ENCODE results near the gene RRBP1. TPM values are rescaled to one million over a fixed set of nuclear protein-coding genes. Genes with fewer than 3 reads are reported as not detected.

The RRBP1 gene
- total RNA-seq, 2 experiments from 2014 or later, result 26.4 to 27.2 TPM

DNA sequence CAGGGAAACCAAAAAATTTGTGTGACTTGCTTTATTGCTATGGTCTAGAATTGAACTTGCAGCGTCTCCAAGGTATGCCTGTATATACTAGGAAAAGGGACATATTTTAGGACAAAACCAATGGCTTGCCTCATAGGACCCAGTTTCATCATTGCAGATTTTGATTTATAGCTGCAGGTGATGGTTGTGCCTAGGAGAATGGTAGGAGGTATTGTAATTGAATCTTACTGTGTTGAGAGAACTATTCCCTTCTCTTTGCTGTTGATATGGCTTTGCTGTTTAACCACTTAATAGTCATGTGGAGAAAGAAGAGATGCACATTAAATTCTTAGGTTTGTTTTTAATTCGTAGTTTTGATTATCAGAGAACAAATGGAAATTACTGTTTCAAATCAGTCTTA is 95.8 kb downstream of the RRBP1 start:
- POLR2A ChIA-PET, result no interaction called here
- peaks cover 55% of the 10 kb centered on the region for H3K4me1 Mint-ChIP-seq (ENCODE audit: low read depth)
- CTCF ChIA-PET, result no interaction called here

DNA sequence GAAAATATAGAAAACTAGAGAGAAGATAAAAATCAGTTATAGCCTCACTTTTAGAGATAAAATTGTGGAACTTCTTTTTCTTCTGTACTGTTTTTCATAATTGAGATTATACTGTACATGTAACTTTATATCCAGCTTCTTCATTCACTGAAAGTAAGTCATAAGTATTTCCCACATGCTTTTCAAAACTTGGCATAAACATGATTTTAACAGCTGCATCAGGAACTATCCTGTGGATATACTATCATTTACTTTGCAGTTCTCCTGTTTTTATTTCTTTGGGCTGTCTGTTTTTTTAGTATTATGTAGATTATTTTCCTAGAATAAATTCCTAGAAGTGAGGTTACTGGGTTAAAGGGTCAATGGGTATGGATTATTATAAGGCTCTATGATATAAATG is 97.4 kb downstream of the RRBP1 start:
- ChIA-PET POLR2A (no interaction called here), CTCF (interaction anchor here (0.9 kb wide), 1 partner anchor 12 kb away, joined by 3 read pairs; no protein-coding TSS in a partner anchor)
- Mint-ChIP-seq H3K4me1 (ENCODE audit: low read depth) (peaks cover 63% of the 10 kb centered on the region), H3K4me3 (no peak overlapping the region), H3K36me3 (ENCODE audit: low read depth) (peaks cover 35% of the 10 kb centered on the region), H3K9me3 (no peaks in the 10 kb centered on the region), H3K27ac (no peak overlapping the region), H3K27me3 (no peaks in the 10 kb centered on the region)
- ATAC-seq (ENCODE audit: poor library complexity), result no peak
- H3K4me1 ChIP-seq (ENCODE audit: insufficient read depth, low read length), result no peaks in the 10 kb centered on the region
- intact Hi-C loops (cut with DNase I, micrococcal nuclease), result no loop called here
- no peak overlapping the region for H3K27ac ChIP-seq (ENCODE audit: low read depth in 1 of 2, low read length in 2 of 2)
- H3K36me3 ChIP-seq (ENCODE audit: insufficient read depth, low read length), result no peaks in the 10 kb centered on the region
- TF ChIP-seq, protein P1, sequence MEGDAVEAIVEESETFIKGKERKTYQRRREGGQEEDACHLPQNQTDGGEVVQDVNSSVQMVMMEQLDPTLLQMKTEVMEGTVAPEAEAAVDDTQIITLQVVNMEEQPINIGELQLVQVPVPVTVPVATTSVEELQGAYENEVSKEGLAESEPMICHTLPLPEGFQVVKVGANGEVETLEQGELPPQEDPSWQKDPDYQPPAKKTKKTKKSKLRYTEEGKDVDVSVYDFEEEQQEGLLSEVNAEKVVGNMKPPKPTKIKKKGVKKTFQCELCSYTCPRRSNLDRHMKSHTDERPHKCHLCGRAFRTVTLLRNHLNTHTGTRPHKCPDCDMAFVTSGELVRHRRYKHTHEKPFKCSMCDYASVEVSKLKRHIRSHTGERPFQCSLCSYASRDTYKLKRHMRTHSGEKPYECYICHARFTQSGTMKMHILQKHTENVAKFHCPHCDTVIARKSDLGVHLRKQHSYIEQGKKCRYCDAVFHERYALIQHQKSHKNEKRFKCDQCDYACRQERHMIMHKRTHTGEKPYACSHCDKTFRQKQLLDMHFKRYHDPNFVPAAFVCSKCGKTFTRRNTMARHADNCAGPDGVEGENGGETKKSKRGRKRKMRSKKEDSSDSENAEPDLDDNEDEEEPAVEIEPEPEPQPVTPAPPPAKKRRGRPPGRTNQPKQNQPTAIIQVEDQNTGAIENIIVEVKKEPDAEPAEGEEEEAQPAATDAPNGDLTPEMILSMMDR (IDR thresholded peaks at IDR 0.05), result no peak
- H3K27me3 ChIP-seq (ENCODE audit: control insufficient read depth in 1 of 2, insufficient read depth in 2 of 2, low read length in 2 of 2), result no peaks in the 10 kb centered on the region
- H3K4me3 ChIP-seq (ENCODE audit: low read length), result no peak overlapping the region
- DNase-seq, result no peak
- no peaks in the 10 kb centered on the region for H3K9me3 ChIP-seq (ENCODE audit: control insufficient read depth in 1 of 2, insufficient read depth in 1 of 2, low read length in 2 of 2)

More for the DNA sequence above, 95.8 kb downstream of the RRBP1 start:
- H3K36me3 Mint-ChIP-seq (ENCODE audit: low read depth), result peaks cover 31% of the 10 kb centered on the region
- no peak for DNase-seq
- no peak overlapping the region for H3K4me3 ChIP-seq (ENCODE audit: low read length)
- H3K9me3 ChIP-seq (ENCODE audit: control insufficient read depth in 1 of 2, insufficient read depth in 1 of 2, low read length in 2 of 2), result no peaks in the 10 kb centered on the region
- no peak overlapping the region for H3K27ac ChIP-seq (ENCODE audit: low read depth in 1 of 2, low read length in 2 of 2)
- no peak overlapping the region for H3K4me3 Mint-ChIP-seq
- no peak overlapping the region for H3K27ac Mint-ChIP-seq
- no peak for ATAC-seq (ENCODE audit: poor library complexity)
- H3K27me3 ChIP-seq (ENCODE audit: control insufficient read depth in 1 of 2, insufficient read depth in 2 of 2, low read length in 2 of 2), result no peaks in the 10 kb centered on the region
- H3K9me3 Mint-ChIP-seq, result no peaks in the 10 kb centered on the region
- no peaks in the 10 kb centered on the region for H3K27me3 Mint-ChIP-seq
- no peaks in the 10 kb centered on the region for H3K36me3 ChIP-seq (ENCODE audit: insufficient read depth, low read length)
- no peaks in the 10 kb centered on the region for H3K4me1 ChIP-seq (ENCODE audit: insufficient read depth, low read length)
- TF ChIP-seq, protein P1 (IDR thresholded peaks at IDR 0.05), result no peak
- intact Hi-C loops (cut with DNase I, micrococcal nuclease), result no loop called here

DNA sequence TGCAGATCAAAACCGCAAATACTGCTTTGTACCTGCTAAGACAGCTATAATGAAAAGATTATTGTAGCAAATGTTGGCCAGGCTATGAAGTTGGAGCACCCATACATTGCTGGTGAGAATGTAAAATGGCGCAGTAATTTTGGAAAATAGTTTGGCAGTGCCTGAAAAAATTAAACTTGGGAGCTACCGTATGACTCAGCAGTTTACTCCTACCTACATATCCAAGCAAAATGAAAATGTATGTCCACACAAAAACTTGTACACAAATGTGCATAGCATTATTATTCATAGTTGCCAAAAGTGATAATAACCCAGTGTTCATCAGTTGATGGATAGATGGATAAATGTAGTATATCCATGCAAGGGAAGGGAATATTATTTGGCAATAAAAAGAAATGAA is 98.9 kb downstream of the RRBP1 start:
- ChIA-PET CTCF (interaction anchor here (0.6 kb wide), 1 partner anchor 44 kb away, joined by 4 read pairs; no protein-coding TSS in a partner anchor), POLR2A (no interaction called here)
- H3K27me3 Mint-ChIP-seq, result no peaks in the 10 kb centered on the region
- no peaks in the 10 kb centered on the region for H3K9me3 Mint-ChIP-seq
- ATAC-seq (ENCODE audit: poor library complexity) (no peak), DNase-seq (no peak)
- Histone ChIP-seq H3K27me3 (ENCODE audit: control insufficient read depth in 1 of 2, insufficient read depth in 2 of 2, low read length in 2 of 2) (no peaks in the 10 kb centered on the region), H3K36me3 (ENCODE audit: insufficient read depth, low read length) (no peaks in the 10 kb centered on the region), H3K4me1 (ENCODE audit: insufficient read depth, low read length) (no peaks in the 10 kb centered on the region), H3K4me3 (ENCODE audit: low read length) (no peak overlapping the region), H3K9me3 (ENCODE audit: control insufficient read depth in 1 of 2, insufficient read depth in 1 of 2, low read length in 2 of 2) (no peaks in the 10 kb centered on the region), H3K27ac (ENCODE audit: low read depth in 1 of 2, low read length in 2 of 2) (no peak overlapping the region)
- H3K27ac Mint-ChIP-seq, result no peak overlapping the region
- TF ChIP-seq, protein P1 (IDR thresholded peaks at IDR 0.05), result no peak
- H3K36me3 Mint-ChIP-seq (ENCODE audit: low read depth), result peaks cover 33% of the 10 kb centered on the region
- peaks cover 64% of the 10 kb centered on the region for H3K4me1 Mint-ChIP-seq (ENCODE audit: low read depth)
- intact Hi-C loops (cut with DNase I, micrococcal nuclease), result no loop called here
- no peak overlapping the region for H3K4me3 Mint-ChIP-seq
